ENCODE data around the gene COA4. TPM values are rescaled to one million over a fixed set of nuclear protein-coding genes. Genes with fewer than 3 reads are reported as not detected.

Gene COA4
- total RNA-seq, 1 donor from 2014 or later = 79.8 TPM

- intact Hi-C loops (cut with micrococcal nuclease) = loop anchor here (1.0 to 2.0 kb wide), 2 partner anchors 115 to 295 kb away; partner anchors contain the start of genes C2CD3, PPME1 and RAB6A
- peak overlapping the region; percentile 99 for H3K4me3 Mint-ChIP-seq
- TF ChIP-seq, protein P1, sequence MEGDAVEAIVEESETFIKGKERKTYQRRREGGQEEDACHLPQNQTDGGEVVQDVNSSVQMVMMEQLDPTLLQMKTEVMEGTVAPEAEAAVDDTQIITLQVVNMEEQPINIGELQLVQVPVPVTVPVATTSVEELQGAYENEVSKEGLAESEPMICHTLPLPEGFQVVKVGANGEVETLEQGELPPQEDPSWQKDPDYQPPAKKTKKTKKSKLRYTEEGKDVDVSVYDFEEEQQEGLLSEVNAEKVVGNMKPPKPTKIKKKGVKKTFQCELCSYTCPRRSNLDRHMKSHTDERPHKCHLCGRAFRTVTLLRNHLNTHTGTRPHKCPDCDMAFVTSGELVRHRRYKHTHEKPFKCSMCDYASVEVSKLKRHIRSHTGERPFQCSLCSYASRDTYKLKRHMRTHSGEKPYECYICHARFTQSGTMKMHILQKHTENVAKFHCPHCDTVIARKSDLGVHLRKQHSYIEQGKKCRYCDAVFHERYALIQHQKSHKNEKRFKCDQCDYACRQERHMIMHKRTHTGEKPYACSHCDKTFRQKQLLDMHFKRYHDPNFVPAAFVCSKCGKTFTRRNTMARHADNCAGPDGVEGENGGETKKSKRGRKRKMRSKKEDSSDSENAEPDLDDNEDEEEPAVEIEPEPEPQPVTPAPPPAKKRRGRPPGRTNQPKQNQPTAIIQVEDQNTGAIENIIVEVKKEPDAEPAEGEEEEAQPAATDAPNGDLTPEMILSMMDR (IDR thresholded peaks at IDR 0.05) = no peak
- H3K27me3 Mint-ChIP-seq = no peaks in the 10 kb centered on the region
- H3K9me3 Mint-ChIP-seq = no peaks in the 10 kb centered on the region
- CTCF ChIA-PET = no interaction called here
- POLR2A ChIA-PET = interaction anchor here (0.7 kb wide), 1 partner anchor 1290 kb away, joined by 4 read pairs; no protein-coding TSS in a partner anchor
- no peak for ATAC-seq (ENCODE audit: low read depth)
- peak overlapping the region; percentile 98 for H3K27ac Mint-ChIP-seq
- peaks cover 34% of the 10 kb centered on the region for H3K4me1 Mint-ChIP-seq
- peaks cover 55% of the 10 kb centered on the region for H3K36me3 Mint-ChIP-seq (ENCODE audit: low read depth)
- DNase-seq = no peak
Observed at GRCh38 chr11:73875840-73876239, 806 bp downstream of the COA4 start.

GRCh38 chr11:73875380-73875779 lies 1.3 kb downstream of the COA4 start:
- Mint-ChIP-seq H3K4me1 (peaks cover 34% of the 10 kb centered on the region), H3K9me3 (no peaks in the 10 kb centered on the region), H3K27me3 (no peaks in the 10 kb centered on the region), H3K4me3 (peak overlapping the region; percentile 99), H3K27ac (peak overlapping the region; percentile 98), H3K36me3 (ENCODE audit: low read depth) (peaks cover 57% of the 10 kb centered on the region)
- TF ChIP-seq, protein P1 (IDR thresholded peaks at IDR 0.05) = no peak
- CTCF ChIA-PET = no interaction called here
- ATAC-seq (ENCODE audit: low read depth) = no peak
- POLR2A ChIA-PET = interaction anchor here (0.7 kb wide), 2 partner anchors 29 to 1290 kb away, joined by 4 read pairs; no protein-coding TSS in a partner anchor
- intact Hi-C loops (cut with micrococcal nuclease) = no loop called here
- no peak for DNase-seq

DNA sequence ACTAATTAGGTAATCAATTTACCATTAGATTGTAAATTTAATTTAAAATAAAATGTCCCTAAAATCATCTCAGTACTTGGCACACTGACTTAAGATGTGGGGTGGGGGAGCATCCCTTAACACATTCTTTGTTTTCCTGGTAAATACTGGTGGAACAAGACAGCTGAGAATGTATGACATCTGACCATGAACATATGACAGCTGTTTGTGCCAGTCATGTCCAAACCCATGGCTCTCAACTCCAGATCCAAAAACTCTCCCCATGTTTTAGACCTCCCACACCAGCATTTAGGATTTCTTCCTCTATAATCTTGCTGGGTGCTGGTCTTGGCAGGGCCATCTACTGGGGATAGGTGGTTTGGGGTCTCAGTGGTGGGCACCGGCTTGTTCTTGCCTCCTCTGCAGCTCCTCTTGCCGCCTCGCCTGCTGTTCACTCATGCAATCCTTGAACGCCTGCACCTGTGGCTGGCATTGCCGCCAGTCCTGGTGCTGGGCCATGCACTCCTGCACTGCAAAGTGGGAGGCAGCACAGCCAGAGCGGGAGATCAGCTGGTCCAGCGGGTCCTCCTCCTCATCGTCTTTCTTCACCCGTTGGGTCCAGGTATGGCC lies 3.8 kb downstream of the COA4 start:
- ChIA-PET POLR2A (interaction anchor here (0.6 kb wide), 1 partner anchor 1073 kb away, joined by 3 read pairs; no protein-coding TSS in a partner anchor), CTCF (no interaction called here)
- DNase-seq (no peak), ATAC-seq (ENCODE audit: low read depth) (no peak)
- Mint-ChIP-seq H3K9me3 (no peaks in the 10 kb centered on the region), H3K27ac (no peak overlapping the region), H3K4me1 (peaks cover 34% of the 10 kb centered on the region), H3K36me3 (ENCODE audit: low read depth) (peaks cover 71% of the 10 kb centered on the region), H3K4me3 (no peak overlapping the region), H3K27me3 (no peaks in the 10 kb centered on the region)
- intact Hi-C loops (cut with micrococcal nuclease) = no loop called here
- TF ChIP-seq, protein P1 (IDR thresholded peaks at IDR 0.05) = no peak

GRCh38 chr11:73870261-73870660 lies 6.4 kb downstream of the COA4 start:
- no peak for DNase-seq
- Mint-ChIP-seq H3K27me3 (no peaks in the 10 kb centered on the region), H3K4me1 (peaks cover 11% of the 10 kb centered on the region), H3K36me3 (ENCODE audit: low read depth) (peaks cover 62% of the 10 kb centered on the region), H3K27ac (no peak overlapping the region), H3K4me3 (no peak overlapping the region), H3K9me3 (no peaks in the 10 kb centered on the region)
- POLR2A ChIA-PET = interaction anchor here (1.1 kb wide), 1 partner anchor 10 kb away, joined by 3 read pairs; no protein-coding TSS in a partner anchor
- intact Hi-C loops (cut with micrococcal nuclease) = no loop called here
- TF ChIP-seq, protein P1 (IDR thresholded peaks at IDR 0.05) = no peak
- no peak for ATAC-seq (ENCODE audit: low read depth)
- CTCF ChIA-PET = no interaction called here

DNA sequence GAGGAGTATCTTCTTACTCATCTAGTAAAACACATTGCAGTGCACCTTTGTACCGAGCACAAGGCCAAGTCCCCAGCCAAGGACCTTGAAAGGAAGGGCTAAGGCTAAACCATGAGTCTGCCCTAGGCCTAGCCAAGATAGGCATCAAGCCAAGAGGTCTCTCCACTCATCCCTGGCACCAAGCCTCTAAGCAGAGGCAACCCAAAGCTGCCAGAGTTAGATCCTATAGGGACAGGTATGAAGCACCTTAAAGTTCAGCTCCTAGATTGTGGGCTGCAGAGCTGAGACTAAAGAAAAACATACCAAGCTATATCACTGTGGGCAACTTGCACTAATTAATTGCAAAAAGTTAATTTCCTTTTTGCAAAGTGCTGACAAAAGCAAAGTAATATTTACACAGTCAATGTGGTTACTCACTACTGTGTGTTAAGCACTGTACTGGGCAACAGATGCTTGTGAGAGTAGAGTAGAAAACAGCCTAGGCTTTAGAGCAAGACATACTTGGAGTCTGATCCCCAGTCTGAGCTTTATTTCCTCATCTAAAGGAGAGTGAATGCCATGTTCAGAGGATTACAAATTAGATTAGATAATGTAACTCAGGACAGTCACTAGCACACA lies 7.2 kb downstream of the COA4 start:
- DNase-seq (no peak), ATAC-seq (ENCODE audit: low read depth) (no peak)
- intact Hi-C loops (cut with micrococcal nuclease) = no loop called here
- ChIA-PET CTCF (no interaction called here), POLR2A (no interaction called here)
- Mint-ChIP-seq H3K4me3 (no peak overlapping the region), H3K4me1 (peaks cover 4% of the 10 kb centered on the region), H3K27me3 (no peaks in the 10 kb centered on the region), H3K36me3 (ENCODE audit: low read depth) (peaks cover 60% of the 10 kb centered on the region), H3K27ac (no peak overlapping the region), H3K9me3 (no peaks in the 10 kb centered on the region)
- TF ChIP-seq, protein P1 (IDR thresholded peaks at IDR 0.05) = no peak

Data from activated B cell treated with CpG ODN at 0.5 μM for 24 hours (primary cell).